HT1080 (cell line): ENCODE results near the gene MYOD1. TPM values are rescaled to one million over a fixed set of nuclear protein-coding genes. Genes with fewer than 3 reads are reported as not detected.
A peak's percentile ranks its signal among the peaks of the same experiment; 100 is the strongest.

Experiments
- DNase-seq: peaks from one replicate; pipeline ENCODE4 v3.0.0-alpha.2; 2015; ENCODE audit warnings: low read depth
- polyA plus RNA-seq, 2 experiments: library from polyadenylated mRNA; depleted of rRNA; stranded (reverse); fragments of >200 nt; gene quantifications; 2 replicates each; pipeline ENCODE4 v1.2.3, GENCODE V29; 2015
- total RNA-seq: library from RNA; depleted of rRNA; stranded (reverse); fragments of >200 nt; shearing (Covaris generic); gene quantifications from 2 replicates; pipeline ENCODE4 v1.2.3, GENCODE V29; 2014; rRNA removed

MYOD1 gene
- total RNA-seq, result not detected in 2 replicates
- polyA plus RNA-seq (2015; cell fraction: cytosol; rRNA removed), result 0.03 TPM in 1 of 2 replicates, not detected in the other
- not detected in 2 replicates for polyA plus RNA-seq (2015; cell fraction: nucleus; rRNA removed)

DNA sequence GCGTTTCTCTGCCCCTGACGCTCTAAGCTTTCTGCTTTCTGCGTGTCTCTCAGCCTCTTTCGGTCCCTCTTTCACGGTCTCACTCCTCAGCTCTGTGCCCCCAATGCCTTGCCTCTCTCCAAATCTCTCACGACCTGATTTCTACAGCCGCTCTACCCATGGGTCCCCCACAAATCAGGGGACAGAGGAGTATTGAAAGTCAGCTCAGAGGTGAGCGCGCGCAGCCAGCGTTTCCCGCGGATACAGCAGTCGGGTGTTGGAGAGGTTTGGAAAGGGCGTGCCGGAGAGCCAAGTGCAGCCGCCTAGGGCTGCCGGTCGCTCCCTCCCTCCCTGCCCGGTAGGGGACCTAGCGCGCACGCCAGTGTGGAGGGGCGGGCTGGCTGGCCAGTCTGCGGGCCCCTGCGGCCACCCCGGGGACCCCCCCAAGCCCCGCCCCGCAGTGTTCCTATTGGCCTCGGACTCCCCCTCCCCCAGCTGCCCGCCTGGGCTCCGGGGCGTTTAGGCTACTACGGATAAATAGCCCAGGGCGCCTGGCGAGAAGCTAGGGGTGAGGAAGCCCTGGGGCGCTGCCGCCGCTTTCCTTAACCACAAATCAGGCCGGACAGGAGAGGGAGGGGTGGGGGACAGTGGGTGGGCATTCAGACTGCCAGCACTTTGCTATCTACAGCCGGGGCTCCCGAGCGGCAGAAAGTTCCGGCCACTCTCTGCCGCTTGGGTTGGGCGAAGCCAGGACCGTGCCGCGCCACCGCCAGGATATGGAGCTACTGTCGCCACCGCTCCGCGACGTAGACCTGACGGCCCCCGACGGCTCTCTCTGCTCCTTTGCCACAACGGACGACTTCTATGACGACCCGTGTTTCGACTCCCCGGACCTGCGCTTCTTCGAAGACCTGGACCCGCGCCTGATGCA lies at the start of gene MYOD1:
TSS of gene MYOD1 (plus strand) at position 544 of the 910 bp plus-strand sequence. CDS start at position 756, 212 bp downstream.
- DNase-seq, result no peak

DNA sequence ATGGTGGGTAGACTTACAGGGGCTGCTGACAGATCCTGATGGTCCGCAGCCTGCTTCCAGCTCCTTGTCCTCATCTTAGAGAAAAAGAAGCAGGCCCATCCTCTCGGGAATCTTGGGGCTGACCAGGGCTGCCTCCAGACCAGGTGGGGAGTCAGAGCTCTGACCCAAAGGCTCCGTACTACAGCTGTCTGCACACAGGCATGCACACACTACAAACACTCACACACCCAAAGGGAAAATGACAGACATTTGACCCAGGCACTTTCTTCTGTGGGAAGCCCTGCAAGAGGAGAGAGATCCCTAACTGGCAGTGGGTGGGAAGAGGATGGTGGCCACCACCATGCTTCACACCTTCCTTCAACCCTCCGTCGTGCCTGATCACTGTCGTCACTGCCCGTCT lies 46.9 kb upstream of the MYOD1 start:
- no peak for DNase-seq

DNA sequence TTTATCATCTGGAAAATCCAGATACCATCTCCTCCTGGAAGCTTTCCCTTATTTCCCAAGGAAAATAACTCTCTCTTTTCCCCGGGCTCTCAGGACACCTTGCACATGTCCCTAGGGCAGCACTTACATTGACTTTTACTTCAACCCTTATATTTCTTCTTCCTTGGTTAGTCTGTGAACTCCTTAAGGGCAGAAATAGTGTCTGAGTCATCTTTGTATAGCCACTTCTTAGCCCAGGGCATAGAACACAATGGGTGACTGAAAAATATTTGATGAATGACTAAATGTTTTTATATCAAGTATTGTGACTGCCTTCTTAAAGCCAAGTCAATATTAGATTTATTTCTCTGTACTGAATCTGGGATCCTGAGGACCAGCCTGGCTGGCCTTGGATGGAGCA lies 45.4 kb upstream of the MYOD1 start:
- DNase-seq, result peak; percentile 75

DNA sequence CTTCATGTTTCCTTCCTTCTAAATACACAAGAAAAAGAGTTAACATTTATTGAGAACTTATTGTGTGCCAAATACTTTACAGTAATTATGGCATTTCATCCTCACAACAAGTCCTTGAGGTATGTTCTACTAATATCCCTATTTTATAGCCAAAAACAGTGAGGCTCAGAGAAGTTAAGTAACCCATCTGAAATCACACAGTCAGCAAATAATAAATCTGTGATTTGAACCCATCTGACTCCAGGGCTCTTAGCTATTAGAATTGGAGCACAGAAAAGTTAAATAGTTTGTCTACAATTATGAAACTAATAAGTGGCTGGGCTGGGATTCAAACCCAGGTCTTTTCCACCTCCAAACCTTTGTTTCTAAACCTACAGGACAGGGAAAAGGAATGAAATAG lies 36.5 kb upstream of the MYOD1 start:
- DNase-seq, result no peak

DNA sequence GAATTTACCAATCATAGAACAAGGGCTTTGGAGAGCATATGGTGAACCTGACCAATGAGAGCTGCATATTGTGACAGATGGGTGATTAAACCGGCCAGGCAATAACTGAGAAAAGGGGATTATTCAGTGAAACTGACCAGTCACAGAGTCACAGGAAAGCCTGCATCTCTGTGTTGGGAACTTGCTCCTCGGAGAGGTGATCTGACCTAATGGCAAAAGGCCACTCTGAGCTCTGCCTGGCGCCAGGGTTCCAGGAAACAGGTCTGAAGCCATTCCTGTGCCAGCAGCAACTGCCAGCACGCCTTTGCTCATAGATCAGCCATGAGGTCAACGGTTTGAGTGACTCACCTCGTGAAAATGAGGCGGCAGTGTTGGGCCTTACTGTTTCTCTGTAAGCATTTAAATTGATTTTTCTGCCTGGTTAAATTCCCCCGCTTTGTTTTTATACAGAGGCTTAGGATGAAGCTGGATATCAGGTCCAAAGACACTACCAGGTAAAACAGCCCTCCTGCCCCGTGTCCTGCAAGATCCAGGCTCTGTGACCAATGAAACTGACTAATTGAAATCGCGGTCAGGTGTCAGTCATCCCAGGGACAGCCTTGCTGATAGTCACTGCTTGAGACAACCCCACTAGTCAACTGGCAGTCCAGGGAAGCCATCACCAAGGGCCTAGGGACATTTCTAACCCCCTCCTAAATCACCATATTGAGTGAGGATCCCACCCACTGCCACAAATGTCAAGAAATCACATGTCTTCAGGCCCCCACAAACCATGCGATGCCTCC lies 35.8 kb upstream of the MYOD1 start:
- DNase-seq, result peak; percentile 85

DNA sequence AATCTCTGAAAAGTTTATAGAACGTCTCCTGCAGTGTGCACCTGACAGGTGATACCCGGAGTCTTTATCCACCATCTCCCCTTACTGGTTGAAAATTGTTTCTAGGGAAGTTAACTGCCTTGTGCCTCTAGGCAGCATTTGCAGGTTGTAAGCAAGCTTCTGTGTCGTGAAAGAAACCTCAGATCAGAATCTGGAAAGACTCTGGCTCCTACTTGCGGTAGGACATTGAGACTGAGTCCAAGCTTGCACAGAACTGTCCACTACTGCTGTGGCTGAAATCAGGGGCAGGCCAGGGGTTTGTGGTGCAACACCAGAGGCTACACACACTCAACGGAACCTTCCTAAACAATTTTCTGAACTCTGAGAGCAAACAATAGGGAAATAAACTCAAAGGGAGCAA lies 34.8 kb upstream of the MYOD1 start:
- no peak for DNase-seq

DNA sequence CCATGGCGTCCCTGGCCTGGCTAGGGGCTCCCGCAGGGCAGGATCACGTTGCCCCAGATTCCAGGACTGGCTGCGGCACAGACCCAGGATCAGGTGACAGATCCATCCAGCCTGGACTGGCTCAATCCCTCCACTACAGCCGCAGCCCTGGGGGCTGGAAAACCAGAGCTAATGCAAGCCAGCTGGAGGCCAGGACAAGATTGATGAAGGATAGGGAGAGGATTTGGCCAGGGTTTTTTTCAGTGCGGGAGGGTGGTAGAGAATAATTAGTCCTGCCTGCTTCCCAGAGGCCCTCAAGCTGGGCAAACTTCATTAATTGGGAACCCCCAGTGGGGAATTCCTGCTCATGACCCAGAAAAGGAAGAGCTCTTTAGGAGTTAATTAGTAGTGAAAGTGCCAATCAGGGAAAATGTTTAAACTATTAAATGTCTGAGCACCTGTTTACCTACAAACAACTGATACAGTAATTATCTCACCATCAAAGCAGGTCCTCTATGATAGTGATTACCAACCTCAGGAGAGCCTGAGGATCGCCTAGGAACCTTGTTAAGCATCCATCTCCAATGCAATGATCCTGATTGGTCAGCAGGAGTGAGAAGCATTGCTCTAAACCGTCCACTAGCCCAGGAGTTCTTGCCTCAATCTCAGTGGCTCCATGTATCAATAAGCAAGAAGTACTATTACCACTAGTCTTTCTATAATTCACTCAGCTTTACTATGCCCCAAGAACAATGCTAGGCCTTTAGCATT lies 33.0 kb upstream of the MYOD1 start:
- no peak for DNase-seq

DNA sequence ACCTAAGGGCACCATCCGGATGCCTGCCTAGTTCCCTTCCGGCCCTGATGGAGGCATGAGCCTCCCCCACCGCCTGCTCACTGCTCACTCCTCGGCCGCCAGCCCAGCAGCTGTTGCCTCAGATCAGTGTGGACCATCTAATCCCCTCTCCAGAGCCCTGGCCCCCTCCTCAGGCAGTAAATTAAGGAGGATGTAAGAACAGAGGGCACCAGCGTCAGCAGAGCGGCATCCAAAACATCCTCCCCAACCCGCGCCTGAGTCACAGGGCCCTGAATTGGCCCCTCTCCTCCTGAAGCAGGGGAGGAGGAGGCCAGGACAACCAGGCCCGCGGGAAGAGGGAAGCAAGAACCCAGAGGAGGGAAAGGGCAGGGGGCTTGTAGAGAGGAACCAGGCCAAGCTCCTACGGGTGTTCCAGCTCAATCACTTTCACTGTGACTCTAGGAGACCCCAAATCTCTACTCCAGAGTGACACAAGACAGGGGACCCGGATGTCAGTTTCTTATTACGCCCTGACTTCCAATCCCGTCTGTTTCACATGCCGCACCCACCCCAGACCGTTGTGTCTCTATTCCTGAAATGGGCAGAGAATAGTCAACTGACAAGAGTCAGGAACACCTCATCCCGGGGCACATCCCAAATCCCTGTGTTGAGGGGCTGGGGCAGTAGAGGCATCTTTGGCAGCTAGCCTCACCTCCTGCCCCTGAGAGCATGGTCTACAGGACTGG lies 31.3 kb upstream of the MYOD1 start:
- no peak for DNase-seq

DNA sequence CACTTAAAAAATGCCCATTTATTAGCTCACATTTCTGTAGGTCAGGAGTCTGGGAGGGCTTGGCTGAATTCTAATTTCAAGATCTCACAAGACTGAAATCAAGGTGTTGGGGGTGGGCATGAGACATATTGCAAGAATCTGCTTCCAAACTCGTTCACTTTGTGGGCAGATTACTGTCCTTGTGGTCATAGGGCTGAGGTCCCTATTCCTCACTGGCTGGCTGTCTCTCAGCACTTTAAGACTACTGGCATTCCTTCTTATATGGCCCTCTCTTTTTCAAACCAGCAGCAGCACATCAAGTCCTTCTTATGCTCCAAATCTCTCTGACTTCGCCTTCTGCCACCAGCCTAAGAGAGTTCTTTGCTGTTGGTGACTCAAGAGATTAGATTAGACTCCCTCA lies 27.8 kb upstream of the MYOD1 start:
- no peak for DNase-seq

DNA sequence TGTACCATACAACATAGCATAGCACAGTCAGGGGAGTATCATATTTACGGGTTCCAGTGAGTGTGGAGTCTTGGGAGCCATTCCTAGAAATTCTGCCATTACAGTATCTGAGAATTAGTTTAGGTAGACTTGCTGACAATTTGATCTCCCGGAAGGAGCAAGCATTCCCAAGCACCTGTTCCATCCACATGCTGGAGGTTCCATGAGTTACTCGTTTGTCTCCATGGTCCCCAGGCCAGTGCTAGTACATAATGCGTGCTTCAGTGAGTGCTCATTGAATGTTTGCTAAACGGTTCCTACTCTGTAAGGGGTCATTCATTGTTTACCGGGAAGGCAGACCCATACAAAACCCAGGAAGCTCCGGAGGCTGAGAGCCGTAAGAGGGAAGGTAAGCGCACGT lies 27.4 kb upstream of the MYOD1 start:
- DNase-seq, result no peak

DNA sequence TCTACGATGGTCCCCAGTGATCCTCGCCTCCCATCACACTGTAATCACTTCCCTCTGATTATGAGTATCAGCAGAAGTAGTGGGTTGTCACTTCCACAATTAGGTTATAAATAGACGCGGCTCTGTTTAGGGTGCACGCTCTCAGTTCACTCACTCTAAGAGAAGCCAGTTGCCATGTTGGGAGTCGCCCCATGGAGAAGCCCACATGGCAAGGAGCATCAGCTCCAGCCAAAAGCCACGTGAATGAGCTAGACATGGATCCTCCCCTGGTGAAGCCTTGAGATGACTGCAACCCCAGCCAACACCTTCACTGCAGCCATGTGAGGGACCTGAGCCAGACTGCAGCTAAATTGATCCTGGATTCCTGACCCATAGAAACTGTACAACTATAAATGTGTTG lies 26.4 kb upstream of the MYOD1 start:
- no peak for DNase-seq

DNA sequence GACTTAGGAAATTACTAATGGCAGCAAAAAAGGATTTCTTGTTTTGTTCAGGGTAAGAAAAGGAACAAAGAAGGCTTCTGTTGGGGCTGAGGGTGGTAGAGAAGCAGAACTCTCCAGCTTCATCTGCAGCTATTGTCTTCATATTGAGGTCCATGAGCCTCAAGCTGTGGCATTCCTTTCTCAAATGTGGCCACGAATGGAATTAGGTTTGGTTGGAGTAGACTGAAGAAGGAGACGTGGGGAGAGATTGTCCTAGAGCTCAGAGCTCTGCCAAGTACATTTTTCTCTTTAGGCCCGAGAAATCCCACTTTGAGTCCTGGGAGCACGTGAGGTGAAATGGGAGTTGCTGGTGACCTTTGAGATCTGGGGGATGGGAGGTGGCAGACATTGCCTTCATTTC lies 25.8 kb upstream of the MYOD1 start:
- no peak for DNase-seq

DNA sequence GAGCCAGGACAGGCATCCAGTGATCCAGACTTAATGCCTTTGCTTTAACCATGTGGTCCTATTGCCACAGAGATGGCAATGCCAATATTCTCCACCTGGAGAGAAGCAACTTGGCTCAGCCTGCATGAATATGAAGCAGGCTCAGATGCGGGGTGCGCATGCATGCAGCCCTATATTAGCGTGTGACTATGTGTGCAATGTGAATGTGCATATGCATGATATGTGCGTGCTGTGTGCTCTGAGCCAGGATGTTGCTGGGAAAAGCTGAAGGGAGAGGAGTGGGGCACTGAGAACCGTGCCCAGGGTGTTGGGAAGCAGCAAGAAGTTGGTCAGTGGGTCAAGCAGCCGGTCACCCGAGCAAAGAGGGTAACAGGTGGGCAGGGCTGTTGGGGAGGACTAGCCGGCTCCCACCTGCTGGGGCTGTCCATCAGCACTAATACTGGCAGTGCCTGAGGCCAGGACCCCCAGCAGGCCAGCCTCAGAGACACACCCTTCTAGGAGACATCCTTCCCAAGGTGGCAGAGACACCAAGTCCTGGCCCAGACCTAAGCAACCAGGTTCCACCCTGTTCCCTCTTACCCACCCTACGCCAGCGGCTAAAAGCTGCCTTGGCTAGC lies 24.8 kb upstream of the MYOD1 start:
- DNase-seq, result no peak

DNA sequence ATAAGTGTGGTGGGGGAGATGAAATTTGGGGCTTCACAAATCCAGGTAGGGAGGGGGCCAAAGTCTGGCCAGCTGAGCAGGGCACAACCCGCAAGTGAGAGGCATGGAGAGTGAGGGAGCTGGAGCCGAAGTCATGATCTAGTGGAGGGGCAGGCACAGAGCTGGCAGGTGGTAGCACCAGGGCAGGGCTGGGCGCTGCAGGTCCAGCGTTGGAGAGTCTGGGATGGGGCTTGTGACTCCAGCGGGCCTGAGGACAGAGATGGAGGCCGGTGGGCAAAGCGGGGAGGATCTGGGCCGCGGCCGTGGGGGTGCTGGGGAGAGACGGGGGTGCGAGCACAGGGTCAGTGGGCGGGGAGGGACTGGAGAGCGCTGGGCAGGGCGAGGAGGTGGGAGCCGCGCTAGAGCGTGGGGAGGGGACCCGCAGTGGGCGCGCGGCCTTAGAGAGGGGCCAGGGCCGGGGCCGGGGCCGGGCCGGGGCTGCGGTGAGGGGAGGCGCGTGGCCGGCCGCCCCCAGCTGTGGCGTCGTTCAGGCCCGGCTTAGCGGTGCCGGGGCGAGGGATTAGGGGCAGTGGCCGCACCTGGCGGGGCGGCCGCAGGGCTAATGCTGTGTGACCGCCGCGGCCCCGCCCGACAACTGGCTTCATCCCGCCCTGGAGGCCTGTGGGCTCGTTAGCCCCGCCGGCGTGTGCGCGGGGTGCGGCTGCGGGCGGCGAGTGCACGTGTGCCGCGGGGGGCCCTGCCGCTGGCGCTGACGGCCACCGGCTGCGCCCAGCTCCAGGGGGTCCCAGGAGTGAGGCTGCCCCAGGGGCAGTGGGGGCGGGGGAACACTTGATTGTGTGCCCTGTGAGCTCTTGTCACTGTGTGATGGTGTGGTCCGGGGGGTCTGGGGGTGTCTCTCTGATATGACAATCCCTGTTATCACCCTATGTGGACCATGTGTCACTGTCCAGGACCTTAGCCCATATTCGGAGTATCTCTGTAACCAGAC lies 23.6 kb upstream of the MYOD1 start:
- DNase-seq, result no peak

DNA sequence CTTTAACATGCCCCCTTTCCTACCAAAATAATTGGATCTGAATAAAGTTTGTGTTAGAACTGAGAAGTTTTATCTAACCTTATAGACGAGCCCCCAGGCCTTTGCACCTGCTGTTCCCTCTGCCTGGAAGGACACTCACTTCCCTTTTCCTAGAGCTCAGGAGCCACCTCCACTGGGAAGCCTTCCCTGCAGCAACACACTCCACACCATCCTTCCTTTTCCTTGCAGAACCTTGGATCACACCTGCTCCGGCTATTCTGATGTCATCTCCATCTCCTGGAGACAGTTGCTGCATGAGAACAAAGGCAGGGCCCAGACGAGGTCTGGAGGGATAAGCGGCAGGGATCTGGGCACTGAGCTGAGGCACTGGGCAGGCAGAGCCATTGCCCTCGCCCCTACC lies 22.6 kb upstream of the MYOD1 start:
- no peak for DNase-seq

DNA sequence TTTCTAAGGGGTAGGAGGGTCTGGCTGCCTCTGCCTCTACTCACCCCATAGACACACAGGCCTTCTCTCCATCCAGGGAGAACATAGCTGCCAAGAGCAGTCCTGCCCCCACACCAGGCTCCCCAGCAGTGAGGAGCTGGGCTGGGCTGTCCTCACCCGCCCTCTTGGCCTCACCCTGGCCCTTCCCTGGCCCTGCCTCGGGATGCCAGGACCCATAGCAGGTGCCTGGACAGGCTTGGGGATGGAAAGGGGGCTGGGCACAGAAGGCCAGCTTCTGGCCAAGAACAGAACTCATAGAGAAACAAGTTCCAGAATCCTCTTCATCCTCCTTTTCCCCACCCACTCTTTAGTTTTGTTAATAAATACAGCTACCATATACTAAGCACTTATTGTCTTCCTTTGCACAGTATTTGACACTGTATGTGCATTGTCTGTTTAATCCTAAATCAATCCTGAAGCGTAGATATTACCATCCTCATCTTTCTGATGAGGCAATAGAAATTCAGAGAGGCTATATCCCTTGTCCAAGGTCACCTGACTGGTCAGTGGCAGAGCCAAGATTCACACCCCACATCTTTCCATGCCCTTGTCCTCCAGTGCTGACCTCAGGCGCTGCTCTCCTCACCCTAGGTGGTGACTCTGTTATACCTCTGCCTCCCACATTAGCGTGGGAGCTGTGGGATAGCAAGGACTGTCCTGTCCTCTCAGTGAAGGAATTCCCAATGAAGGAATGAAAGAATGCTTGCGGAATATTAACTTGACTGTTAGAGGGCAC lies 22.0 kb upstream of the MYOD1 start:
- no peak for DNase-seq

DNA sequence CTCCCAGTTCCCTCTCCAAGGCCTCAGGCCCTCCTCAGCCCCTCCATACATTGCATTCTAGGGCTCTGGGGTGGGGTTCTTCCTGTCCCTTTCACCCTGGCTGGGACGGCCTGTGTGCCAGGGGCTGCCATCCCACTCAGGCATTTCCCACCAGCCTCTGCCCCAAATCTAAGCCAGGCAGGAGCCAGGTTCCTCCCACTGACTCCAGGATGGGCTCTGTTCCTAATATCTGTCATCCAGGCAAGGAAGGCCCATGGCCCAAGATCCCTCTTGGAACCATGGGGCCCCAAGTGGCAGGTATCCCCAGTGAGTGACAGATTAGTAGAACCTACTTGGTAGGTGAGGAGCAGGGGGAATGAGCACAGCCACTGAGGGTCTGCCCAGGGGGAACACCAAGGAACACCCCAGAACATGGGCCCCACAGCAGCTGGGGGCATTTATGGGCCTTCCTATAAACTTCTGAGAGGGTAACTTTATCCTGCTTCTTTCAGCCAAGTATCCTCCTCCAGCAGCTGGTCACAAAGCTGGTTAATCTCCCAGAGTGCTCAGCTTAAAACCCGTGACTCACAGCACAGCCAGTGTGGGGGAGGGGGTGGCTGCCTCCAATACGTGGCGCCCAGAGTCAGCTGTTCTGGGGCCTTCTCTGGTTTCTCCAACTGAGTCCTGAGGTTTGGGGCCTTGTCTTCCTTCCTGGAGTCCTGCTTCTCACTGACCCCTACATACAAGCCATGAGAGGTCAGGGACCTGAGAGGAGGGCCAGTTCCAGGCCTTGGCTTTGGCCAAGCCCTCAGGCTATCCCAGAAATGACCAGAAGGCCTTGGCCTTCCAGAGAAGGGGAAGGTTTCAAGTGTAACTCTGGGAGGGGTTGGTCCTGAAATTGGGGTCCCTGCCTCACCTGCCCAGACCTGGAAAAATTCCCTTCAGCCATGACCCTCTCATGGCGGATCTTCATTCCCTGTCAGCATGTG lies 19.9 kb upstream of the MYOD1 start:
- peak; percentile 57 for DNase-seq
